Thyroid gland (tissue), 4 donors: ENCODE data around the gene LKAAEAR1.

Source experiments
- CTCF ChIP-seq, 6 experiments: fragments of 200-600 bp in 3 of 6; fragments of 450-650 bp in 3 of 6; sonication (generic) in 3 of 6; IDR thresholded peaks; one replicate each; pipeline ENCODE4 v1.5.1; 2016 to 2019; ENCODE audit warnings: antibody characterized with exemption in 6 of 6, mild to moderate bottlenecking in 2 of 6, inconsistent platforms in 1 of 6, moderate library complexity in 1 of 6
- POLR2A ChIP-seq, 2 donors: fragments of 450-650 bp; IDR thresholded peaks; one replicate each; pipeline ENCODE4 v1.6.1; 2017; ENCODE audit warnings: antibody characterized with exemption in 2 of 2, mild to moderate bottlenecking in 2 of 2, moderate library complexity in 1 of 2

- TF ChIP-seq CTCF (IDR thresholded peaks at IDR 0.05): no peak
- TF ChIP-seq POLR2A (IDR thresholded peaks at IDR 0.05): no peak
Observed at GRCh38 chr20:64119301-64119680, 35.1 kb upstream of the LKAAEAR1 start.
